Measurements from ENCODE around the gene USP35. TPM values are rescaled to one million over a fixed set of nuclear protein-coding genes. Genes with fewer than 3 reads are reported as not detected.

Gene USP35, protein sequence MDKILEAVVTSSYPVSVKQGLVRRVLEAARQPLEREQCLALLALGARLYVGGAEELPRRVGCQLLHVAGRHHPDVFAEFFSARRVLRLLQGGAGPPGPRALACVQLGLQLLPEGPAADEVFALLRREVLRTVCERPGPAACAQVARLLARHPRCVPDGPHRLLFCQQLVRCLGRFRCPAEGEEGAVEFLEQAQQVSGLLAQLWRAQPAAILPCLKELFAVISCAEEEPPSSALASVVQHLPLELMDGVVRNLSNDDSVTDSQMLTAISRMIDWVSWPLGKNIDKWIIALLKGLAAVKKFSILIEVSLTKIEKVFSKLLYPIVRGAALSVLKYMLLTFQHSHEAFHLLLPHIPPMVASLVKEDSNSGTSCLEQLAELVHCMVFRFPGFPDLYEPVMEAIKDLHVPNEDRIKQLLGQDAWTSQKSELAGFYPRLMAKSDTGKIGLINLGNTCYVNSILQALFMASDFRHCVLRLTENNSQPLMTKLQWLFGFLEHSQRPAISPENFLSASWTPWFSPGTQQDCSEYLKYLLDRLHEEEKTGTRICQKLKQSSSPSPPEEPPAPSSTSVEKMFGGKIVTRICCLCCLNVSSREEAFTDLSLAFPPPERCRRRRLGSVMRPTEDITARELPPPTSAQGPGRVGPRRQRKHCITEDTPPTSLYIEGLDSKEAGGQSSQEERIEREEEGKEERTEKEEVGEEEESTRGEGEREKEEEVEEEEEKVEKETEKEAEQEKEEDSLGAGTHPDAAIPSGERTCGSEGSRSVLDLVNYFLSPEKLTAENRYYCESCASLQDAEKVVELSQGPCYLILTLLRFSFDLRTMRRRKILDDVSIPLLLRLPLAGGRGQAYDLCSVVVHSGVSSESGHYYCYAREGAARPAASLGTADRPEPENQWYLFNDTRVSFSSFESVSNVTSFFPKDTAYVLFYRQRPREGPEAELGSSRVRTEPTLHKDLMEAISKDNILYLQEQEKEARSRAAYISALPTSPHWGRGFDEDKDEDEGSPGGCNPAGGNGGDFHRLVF
- total RNA-seq (4.5 and 7.3 TPM in 2 replicates), polyA plus RNA-seq (2.9 and 4.7 TPM in 2 replicates)

DNA sequence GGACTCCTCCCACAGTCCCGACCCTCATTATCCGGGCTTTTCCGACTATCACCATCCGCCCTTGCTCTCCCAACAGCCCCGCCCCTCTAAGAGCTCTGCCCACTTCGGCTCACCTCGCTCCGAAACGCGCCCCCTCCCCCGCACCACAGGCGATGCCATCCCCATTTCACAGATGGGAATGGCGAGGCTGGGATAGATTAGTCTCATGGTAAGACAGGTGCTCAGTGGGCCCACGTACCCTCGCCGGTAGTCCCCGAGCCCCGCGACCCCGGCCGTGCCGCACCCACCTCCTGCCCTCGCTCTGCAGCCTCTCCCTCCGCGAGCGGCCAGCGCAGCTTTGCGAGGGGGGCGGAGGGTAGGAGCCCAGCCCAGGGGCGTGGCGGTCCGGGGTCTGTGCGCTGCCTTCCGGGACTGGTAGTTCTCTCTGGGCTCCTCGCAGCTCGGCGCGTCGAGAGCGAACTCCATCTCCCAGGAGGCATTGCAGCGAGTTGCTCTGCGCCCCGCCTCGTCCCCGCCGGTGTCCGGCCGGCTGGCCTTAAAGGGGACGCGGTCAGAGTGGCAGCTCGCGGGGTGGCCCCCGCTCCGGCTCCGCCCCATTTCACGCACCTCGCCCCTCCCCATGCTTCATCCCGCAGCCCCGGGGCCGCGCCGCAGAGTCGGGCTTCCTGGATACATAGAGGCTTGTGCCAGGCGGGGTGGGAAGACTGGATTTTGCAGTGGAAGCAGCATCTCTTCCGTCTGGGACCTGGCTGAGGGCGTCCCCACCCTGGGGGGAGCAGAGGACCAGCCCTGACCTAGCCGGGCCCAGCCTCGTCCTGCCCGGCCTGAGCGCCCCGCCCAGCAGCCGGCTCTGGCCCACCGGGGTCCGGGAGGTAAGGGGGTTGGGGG, at the start of gene USP35, which contains the start of gene KCTD21:
Gene USP35 (plus strand): TSS at position 634 of the 888 bp plus-strand sequence. CDS start 7,327 bp downstream, outside the sequence.
Gene KCTD21 (minus strand): TSS at position 341 of the 888 bp plus-strand sequence. CDS start 14,072 bp downstream, outside the sequence.
- Histone ChIP-seq H3K27me3 (no peaks in the 10 kb centered on the region), H3K36me3 (replicated peaks; ENCODE audit: insufficient read depth, low read depth) (no peaks in the 10 kb centered on the region), H3K27ac (peak within 1 kb of the TSS; percentile 98), H3K4me1 (ENCODE audit: insufficient read depth) (peaks cover 29% of the 10 kb centered on the region), H2AFZ (peak within 1 kb of the TSS; percentile 94), H3K4me3 (peak within 1 kb of the TSS; percentile 85), H3K79me2 (peaks cover 70% of the 10 kb centered on the region), H4K20me1 (ENCODE audit: insufficient read depth, poor library complexity, severe bottlenecking) (peaks cover 2% of the 10 kb centered on the region), H3K9me2 (replicated peaks; ENCODE audit: insufficient read depth) (no peaks in the 10 kb centered on the region), H3K4me2 (peak within 1 kb of the TSS; percentile 93), H3K9me3 (ENCODE audit: low read depth) (no peaks in the 10 kb centered on the region)
- TF ChIP-seq EZH2phosphoT487 (IDR thresholded peaks at IDR 0.05; ENCODE audit: low read depth, severe bottlenecking, unreplicated experiment), result no peak
- TF ChIP-seq, protein P1, sequence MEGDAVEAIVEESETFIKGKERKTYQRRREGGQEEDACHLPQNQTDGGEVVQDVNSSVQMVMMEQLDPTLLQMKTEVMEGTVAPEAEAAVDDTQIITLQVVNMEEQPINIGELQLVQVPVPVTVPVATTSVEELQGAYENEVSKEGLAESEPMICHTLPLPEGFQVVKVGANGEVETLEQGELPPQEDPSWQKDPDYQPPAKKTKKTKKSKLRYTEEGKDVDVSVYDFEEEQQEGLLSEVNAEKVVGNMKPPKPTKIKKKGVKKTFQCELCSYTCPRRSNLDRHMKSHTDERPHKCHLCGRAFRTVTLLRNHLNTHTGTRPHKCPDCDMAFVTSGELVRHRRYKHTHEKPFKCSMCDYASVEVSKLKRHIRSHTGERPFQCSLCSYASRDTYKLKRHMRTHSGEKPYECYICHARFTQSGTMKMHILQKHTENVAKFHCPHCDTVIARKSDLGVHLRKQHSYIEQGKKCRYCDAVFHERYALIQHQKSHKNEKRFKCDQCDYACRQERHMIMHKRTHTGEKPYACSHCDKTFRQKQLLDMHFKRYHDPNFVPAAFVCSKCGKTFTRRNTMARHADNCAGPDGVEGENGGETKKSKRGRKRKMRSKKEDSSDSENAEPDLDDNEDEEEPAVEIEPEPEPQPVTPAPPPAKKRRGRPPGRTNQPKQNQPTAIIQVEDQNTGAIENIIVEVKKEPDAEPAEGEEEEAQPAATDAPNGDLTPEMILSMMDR (IDR thresholded peaks at IDR 0.05; ENCODE audit: poor library complexity), result no peak
- TF ChIP-seq EZH2 (IDR thresholded peaks at IDR 0.05; ENCODE audit: borderline replicate concordance), result no peak
- WGBS (ENCODE audit: low lambda C conversion rate, missing lambda C conversion rate), result 2% methylated on average over 43 of the region's 74 CpGs
- peak; percentile 99 for DNase-seq (ENCODE audit: low spot score)

DNA sequence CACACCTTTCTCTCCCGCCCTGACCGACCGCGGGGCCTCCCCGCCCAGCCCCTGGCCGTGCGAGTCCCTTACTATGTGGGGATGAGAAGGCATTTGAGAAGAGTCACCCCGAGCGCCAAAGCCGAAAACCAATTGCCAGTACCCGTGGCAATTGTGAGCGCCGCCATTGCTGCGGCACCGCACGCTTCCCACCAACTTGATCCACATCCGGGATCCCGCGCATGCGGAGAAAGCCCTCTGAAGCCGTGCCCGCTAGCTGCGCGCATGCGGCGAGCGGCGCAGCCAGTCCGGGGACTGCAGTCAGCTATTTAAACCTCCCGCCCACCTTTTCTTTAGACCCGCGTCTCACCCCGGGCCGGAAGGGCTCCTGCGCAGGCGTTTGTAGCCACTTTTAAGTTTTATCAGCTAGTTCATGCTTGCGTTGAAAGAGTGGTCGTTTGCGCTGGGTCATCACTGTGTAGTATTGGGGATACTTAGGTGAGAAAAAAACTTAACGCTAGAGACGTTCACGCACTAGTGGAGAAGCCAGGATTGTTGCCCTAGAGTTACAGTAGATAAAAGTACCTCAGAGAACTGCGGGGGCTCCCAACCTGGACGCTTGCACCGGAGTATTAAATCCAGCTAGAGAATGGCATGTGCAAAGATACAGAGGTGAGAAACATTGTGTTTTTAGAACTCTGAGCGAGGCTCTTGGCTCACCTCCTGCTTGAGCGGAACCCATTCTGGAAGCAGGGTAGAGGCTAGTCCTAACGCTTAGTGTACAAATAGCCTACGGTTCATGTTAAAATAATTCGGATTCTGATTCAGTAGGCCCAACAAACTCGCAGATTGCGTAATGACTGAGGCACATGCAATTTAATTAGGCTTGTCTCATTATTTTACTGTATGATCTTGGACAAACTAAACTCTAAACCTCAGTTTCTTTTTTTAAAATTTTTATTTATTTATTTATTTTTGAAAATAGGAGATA, 49.0 kb upstream of the USP35 start, which contains the start of gene ALG8:
Gene ALG8 (minus strand): TSS at position 205 of the 970 bp plus-strand sequence. CDS start 38 bp downstream, at position 167.
- WGBS (ENCODE audit: low lambda C conversion rate, missing lambda C conversion rate), result 1% methylated on average over 46 of the region's 52 CpGs
- Histone ChIP-seq H3K4me2 (peak within 1 kb of the TSS; percentile 86), H3K9me3 (ENCODE audit: low read depth) (no peaks in the 10 kb centered on the region), H4K20me1 (ENCODE audit: insufficient read depth, poor library complexity, severe bottlenecking) (no peaks in the 10 kb centered on the region), H3K27ac (peak within 1 kb of the TSS; percentile 80), H3K79me2 (peaks cover 41% of the 10 kb centered on the region), H3K36me3 (replicated peaks; ENCODE audit: insufficient read depth, low read depth) (no peaks in the 10 kb centered on the region), H3K9me2 (replicated peaks; ENCODE audit: insufficient read depth) (no peaks in the 10 kb centered on the region), H3K4me1 (ENCODE audit: insufficient read depth) (peaks cover 6% of the 10 kb centered on the region), H3K4me3 (peak within 1 kb of the TSS; percentile 70), H3K27me3 (no peaks in the 10 kb centered on the region), H2AFZ (peak within 1 kb of the TSS; percentile 90)
- peak; percentile 98 for DNase-seq (ENCODE audit: low spot score)
- TF ChIP-seq, protein P1 (IDR thresholded peaks at IDR 0.05; ENCODE audit: poor library complexity), result no peak
- TF ChIP-seq EZH2phosphoT487 (IDR thresholded peaks at IDR 0.05; ENCODE audit: low read depth, severe bottlenecking, unreplicated experiment) (no peak), EZH2 (IDR thresholded peaks at IDR 0.05; ENCODE audit: borderline replicate concordance) (no peak)

All from hepatocyte (in vitro differentiated cells).